Activated B cell treated with CpG ODN at 0.5 μM for 24 hours (primary cell): ENCODE results near the gene KDM4C. TPM values are rescaled to one million over a fixed set of nuclear protein-coding genes. Genes with fewer than 3 reads are reported as not detected.

Source experiments
- ATAC-seq: fragments of 200-7000 bp; cut with Tn5 transposase; one replicate; pipeline ENCODE4 v1.10.0; 2021; ENCODE audit warnings: low read depth, mild to moderate bottlenecking, moderate library complexity
- CTCF ChIA-PET: fragments of 350-600 bp; sonication (Branson Sonifier 250); formaldehyde crosslinking; loops from one replicate; lab custom pipeline; 2021; ENCODE audit warnings: antibody characterized with exemption; lab: Charles Lee
- POLR2A ChIA-PET: fragments of 350-600 bp; sonication (Branson Sonifier 250); formaldehyde crosslinking; loops from one replicate; lab custom pipeline; 2021; ENCODE audit warnings: antibody characterized with exemption; lab: Charles Lee
- DNase-seq: peaks from one replicate; pipeline ENCODE4 v3.0.0; 2022
- H3K27ac Mint-ChIP-seq: one replicate; pipeline ENCODE4 v1.8.0; 2020; ENCODE audit warnings: mixed read lengths
- H3K27me3 Mint-ChIP-seq: one replicate; pipeline ENCODE4 v1.8.0; 2021; ENCODE audit warnings: mixed read lengths
- H3K36me3 Mint-ChIP-seq: one replicate; pipeline ENCODE4 v1.8.0; 2021; ENCODE audit warnings: low read depth, mixed read lengths
- H3K4me1 Mint-ChIP-seq: one replicate; pipeline ENCODE4 v1.8.0; 2021; ENCODE audit warnings: mixed read lengths
- H3K4me3 Mint-ChIP-seq: one replicate; pipeline ENCODE4 v1.8.0; 2020; ENCODE audit warnings: mild to moderate bottlenecking, mixed read lengths
- H3K9me3 Mint-ChIP-seq: one replicate; pipeline ENCODE4 v1.8.0; 2020; ENCODE audit warnings: mixed read lengths
- CTCF ChIP-seq: fragments of 200-600 bp; IDR thresholded peaks from one replicate; pipeline ENCODE4 v1.8.0; 2022; ENCODE audit warnings: antibody characterized with exemption, mild to moderate bottlenecking
- intact Hi-C: fragments of 100-400 bp; cut with micrococcal nuclease; formaldehyde crosslinking; loops from one replicate; pipeline ENCODE4 v1.15.1; 2024
- total RNA-seq: library from RNA; stranded (reverse); gene quantifications from 2 replicates; pipeline ENCODE4 v1.2.3, GENCODE V29; 2022

Gene KDM4C
- total RNA-seq, 1 donor from 2014 or later, result 113 TPM

GRCh38 chr9:6896562-6896961 lies 138.8 kb downstream of the KDM4C start:
- no peak for TF ChIP-seq CTCF
- Mint-ChIP-seq H3K9me3 (no peaks in the 10 kb centered on the region), H3K27ac (no peak overlapping the region), H3K4me3 (no peak overlapping the region), H3K27me3 (no peaks in the 10 kb centered on the region), H3K4me1 (peaks cover 15% of the 10 kb centered on the region), H3K36me3 (peaks cover 64% of the 10 kb centered on the region)
- intact Hi-C loops, result no loop called here
- ChIA-PET POLR2A (no interaction called here), CTCF (no interaction called here)
- no peak for ATAC-seq
- no peak for DNase-seq

GRCh38 chr9:6897207-6897822 lies 139.5 kb downstream of the KDM4C start:
- Mint-ChIP-seq H3K4me3 (no peak overlapping the region), H3K9me3 (no peaks in the 10 kb centered on the region), H3K27ac (no peak overlapping the region), H3K4me1 (peaks cover 19% of the 10 kb centered on the region), H3K36me3 (peaks cover 68% of the 10 kb centered on the region), H3K27me3 (no peaks in the 10 kb centered on the region)
- intact Hi-C loops, result no loop called here
- ChIA-PET CTCF (interaction anchor here (1.1 kb wide), 1 partner anchor 57 kb away, joined by 3 read pairs; no protein-coding TSS in a partner anchor), POLR2A (no interaction called here)
- DNase-seq (no peak), ATAC-seq (no peak)
- TF ChIP-seq CTCF, result no peak

DNA sequence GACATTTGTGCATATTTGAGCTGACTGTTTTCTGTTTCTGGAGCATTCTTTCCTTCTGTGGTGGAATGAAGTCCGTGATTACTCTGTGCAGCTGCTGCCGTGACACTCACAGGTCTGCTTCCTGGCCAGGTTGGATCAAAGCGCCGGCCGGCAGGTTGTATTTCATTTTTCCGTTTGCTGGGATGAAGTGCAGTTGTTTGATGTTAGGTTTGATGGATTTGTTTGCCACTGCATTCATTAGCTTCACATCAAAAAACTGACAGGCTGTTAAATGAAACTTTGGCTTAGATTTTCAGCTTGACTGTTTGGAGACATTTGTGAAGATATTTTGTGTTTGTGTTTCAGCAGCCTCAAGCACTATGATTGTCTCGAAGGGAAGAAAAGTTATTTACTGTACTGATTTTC lies 140.1 kb downstream of the KDM4C start:
- H3K4me3 Mint-ChIP-seq, result no peak overlapping the region
- ChIA-PET CTCF (interaction anchor here (1.1 kb wide), 1 partner anchor 57 kb away, joined by 3 read pairs; no protein-coding TSS in a partner anchor), POLR2A (no interaction called here)
- ATAC-seq, result no peak
- no peaks in the 10 kb centered on the region for H3K9me3 Mint-ChIP-seq
- peaks cover 23% of the 10 kb centered on the region for H3K4me1 Mint-ChIP-seq
- H3K36me3 Mint-ChIP-seq, result peaks cover 72% of the 10 kb centered on the region
- no peaks in the 10 kb centered on the region for H3K27me3 Mint-ChIP-seq
- intact Hi-C loops, result no loop called here
- H3K27ac Mint-ChIP-seq, result no peak overlapping the region
- no peak for DNase-seq
- TF ChIP-seq CTCF, result no peak

GRCh38 chr9:6899274-6899673 lies 141.5 kb downstream of the KDM4C start:
- H3K9me3 Mint-ChIP-seq, result no peaks in the 10 kb centered on the region
- intact Hi-C loops, result no loop called here
- no peak for TF ChIP-seq CTCF
- DNase-seq (no peak), ATAC-seq (no peak)
- no peak overlapping the region for H3K27ac Mint-ChIP-seq
- peaks cover 62% of the 10 kb centered on the region for H3K36me3 Mint-ChIP-seq
- no peaks in the 10 kb centered on the region for H3K27me3 Mint-ChIP-seq
- ChIA-PET CTCF (no interaction called here), POLR2A (interaction anchor here (0.6 kb wide), 1 partner anchor 503 kb away, joined by 3 read pairs; no protein-coding TSS in a partner anchor)
- H3K4me1 Mint-ChIP-seq, result peaks cover 14% of the 10 kb centered on the region
- H3K4me3 Mint-ChIP-seq, result no peak overlapping the region

DNA sequence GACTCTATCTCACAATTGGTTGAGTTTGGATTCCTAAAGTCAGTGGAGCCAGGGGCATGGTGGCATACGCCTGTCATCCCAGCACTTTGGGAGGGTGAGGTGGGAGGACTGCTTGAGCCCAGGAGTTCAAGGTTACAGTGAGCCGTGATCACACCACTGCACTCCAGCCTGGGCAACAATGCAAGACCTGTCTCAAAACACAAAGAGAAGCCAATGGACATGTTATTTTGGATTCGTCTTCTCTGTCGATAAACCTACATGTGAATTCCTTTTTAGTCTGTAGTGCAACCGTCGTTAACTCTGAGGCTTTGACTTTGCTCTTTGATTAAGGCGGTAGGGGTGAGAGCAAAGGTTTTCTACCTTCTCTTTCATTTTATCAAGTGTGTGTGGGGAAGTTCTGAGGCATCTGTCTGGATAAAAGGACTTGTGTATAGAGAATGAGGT lies 142.7 kb downstream of the KDM4C start:
- DNase-seq (no peak), ATAC-seq (no peak)
- POLR2A ChIA-PET, result no interaction called here
- H3K4me1 Mint-ChIP-seq, result peaks cover 13% of the 10 kb centered on the region
- CTCF ChIA-PET, result no interaction called here
- no peak for TF ChIP-seq CTCF
- no peak overlapping the region for H3K27ac Mint-ChIP-seq
- no peaks in the 10 kb centered on the region for H3K9me3 Mint-ChIP-seq
- no peak overlapping the region for H3K4me3 Mint-ChIP-seq
- no peaks in the 10 kb centered on the region for H3K27me3 Mint-ChIP-seq
- H3K36me3 Mint-ChIP-seq, result peaks cover 62% of the 10 kb centered on the region
- intact Hi-C loops, result no loop called here
